Aorta (tissue), 5 donors: ENCODE data around the gene ZBTB8A. TPM values are rescaled to one million over a fixed set of nuclear protein-coding genes. Genes with fewer than 3 reads are reported as not detected.

Experiments used
- ATAC-seq: fragments of 200-7000 bp; cut with Tn5 transposase; one replicate; pipeline ENCODE4 v1.9.1; 2022; ENCODE audit warnings: moderate library complexity; ENCODE audit not compliant: low FRiP score
- DNase-seq, 2 donors: peaks; one replicate each; pipeline ENCODE4 v3.0.0-alpha.2; 2020
- H3K27ac ChIP-seq, 2 donors: one replicate each; pipeline ENCODE4 v1.5.1; 2013; ENCODE audit warnings: low read length in 2 of 2, mild to moderate bottlenecking in 2 of 2, moderate library complexity in 2 of 2, control low read depth in 1 of 2, inconsistent platforms in 1 of 2, low read depth in 1 of 2
- H3K27me3 ChIP-seq, 2 donors: one replicate each; pipeline ENCODE4 v1.6.1; 2013; ENCODE audit warnings: control low read depth in 1 of 2, low read length in 1 of 2, mild to moderate bottlenecking in 1 of 2, moderate library complexity in 1 of 2; ENCODE audit not compliant: insufficient read depth in 2 of 2, control insufficient read depth in 1 of 2
- H3K36me3 ChIP-seq, 2 donors: one replicate each; pipeline ENCODE4 v1.6.1; 2013; ENCODE audit warnings: control low read depth in 1 of 2, low read length in 1 of 2, mild to moderate bottlenecking in 1 of 2; ENCODE audit not compliant: insufficient read depth in 2 of 2, control insufficient read depth in 1 of 2
- H3K4me1 ChIP-seq, 2 donors: one replicate each; pipeline ENCODE4 v1.6.1; 2013; ENCODE audit warnings: low read length in 2 of 2, control low read depth in 1 of 2, mild to moderate bottlenecking in 1 of 2, moderate library complexity in 1 of 2; ENCODE audit not compliant: insufficient read depth in 2 of 2, control insufficient read depth in 1 of 2
- H3K4me3 ChIP-seq, 2 donors: one replicate each; pipeline ENCODE4 v1.5.1; 2013; ENCODE audit warnings: low read length in 2 of 2, control low read depth in 1 of 2, mild to moderate bottlenecking in 1 of 2
- H3K9me3 ChIP-seq: one replicate; pipeline ENCODE4 v1.6.1; 2013; ENCODE audit warnings: mild to moderate bottlenecking, low read length; ENCODE audit not compliant: control insufficient read depth
- WGBS, 2 donors: extraction: QIAGEN DNeasy Blood & Tissue Kit; methylation state at CpG; one replicate each; pipeline ENCODE4 v1.1.7; 2013; 5-methylcytosine and 5-hydroxymethylcytosine counted together
- intact Hi-C, 2 donors: fragments of 100-400 bp; cut with DNase I; formaldehyde crosslinking; loops; one replicate each; pipeline versions ENCODE4 v1.14.2 to v1.15.0; 2022
- polyA plus RNA-seq, 2 donors: library from polyadenylated mRNA; stranded (reverse); fragments of 200-250 nt; gene quantifications; one replicate each; pipeline ENCODE4 v1.2.3, GENCODE V29; 2013
- total RNA-seq, 2 donors: library from RNA; stranded (reverse); fragmentation: NEBNext Ultra II Directional; extraction: Animal tissue kit (Norgen Biotek cat#: 25700); gene quantifications; one replicate each; pipeline ENCODE4 v1.2.1, GENCODE V29; 2021
- donor health status: healthy with polysubstance abuse.
- donor health status: Bipolar disorder and iron deficiency.
- donor health status: DM: no; HTN: no; CAD: no.
- donor health status: DM: no; HTN: no; CAD: no.
- donor health status: DM: yes; HTN: yes; CAD: no.

ZBTB8A gene
- total and polyA plus RNA-seq, 4 donors = 1.9 to 10.4 (median 5.3) TPM

GRCh38 chr1:32605711-32606424 is 66.6 kb downstream of the ZBTB8A start:
- intact Hi-C loops = no loop called here
- Histone ChIP-seq H3K27ac (no peak overlapping the region), H3K27me3 (no peaks in the 10 kb centered on the region), H3K4me3 (no peak overlapping the region), H3K4me1 (no peaks in the 10 kb centered on the region), H3K36me3 (no peaks in the 10 kb centered on the region), H3K9me3 (no peaks in the 10 kb centered on the region)
- 95% methylated on average over 17 of the region's 17 CpGs for WGBS, 2 donors
- ATAC-seq (no peak), DNase-seq (no peak)

GRCh38 chr1:32606565-32607371 is 67.5 kb downstream of the ZBTB8A start:
- intact Hi-C loops = no loop called here
- no peak overlapping the region for H3K27ac ChIP-seq
- no peaks in the 10 kb centered on the region for H3K27me3 ChIP-seq
- no peak overlapping the region for H3K4me3 ChIP-seq
- DNase-seq (no peak), ATAC-seq (peak; percentile 36)
- WGBS, 2 donors = 91% methylated on average over 11 of the region's 11 CpGs
- no peaks in the 10 kb centered on the region for H3K36me3 ChIP-seq
- no peaks in the 10 kb centered on the region for H3K9me3 ChIP-seq
- no peaks in the 10 kb centered on the region for H3K4me1 ChIP-seq

GRCh38 chr1:32609180-32609579 is 70.0 kb downstream of the ZBTB8A start:
- no peaks in the 10 kb centered on the region for H3K4me1 ChIP-seq
- intact Hi-C loops = no loop called here
- DNase-seq (no peak), ATAC-seq (no peak)
- no peak overlapping the region for H3K4me3 ChIP-seq
- H3K36me3 ChIP-seq = no peaks in the 10 kb centered on the region
- no peaks in the 10 kb centered on the region for H3K27me3 ChIP-seq
- no peaks in the 10 kb centered on the region for H3K9me3 ChIP-seq
- no peak overlapping the region for H3K27ac ChIP-seq
- 74 to 76% methylated on average over 4 of the region's 4 CpGs for WGBS, 2 donors

- DNase-seq (no peak), ATAC-seq (no peak)
- WGBS, 2 donors = 3 to 5% methylated on average over 12 of the region's 12 CpGs
- Histone ChIP-seq H3K9me3 (no peaks in the 10 kb centered on the region), H3K27me3 (no peaks in the 10 kb centered on the region), H3K27ac (no peak overlapping the region), H3K4me1 (no peaks in the 10 kb centered on the region), H3K4me3 (peak overlapping the region; percentile 37 to 46), H3K36me3 (no peaks in the 10 kb centered on the region)
- intact Hi-C loops = loop anchor here in 1 of 2 donors (10.0 kb wide), 1 partner anchor 167 kb away; no protein-coding TSS in a partner anchor
Measured at GRCh38 chr1:32611859-32612188, 72.6 kb downstream of the ZBTB8A start.

GRCh38 chr1:32612189-32612881 is 73.1 kb downstream of the ZBTB8A start:
- H3K36me3 ChIP-seq = no peaks in the 10 kb centered on the region
- no peak overlapping the region for H3K27ac ChIP-seq
- WGBS, 2 donors = 1 to 2% methylated on average over 35 of the region's 35 CpGs
- H3K4me1 ChIP-seq = no peaks in the 10 kb centered on the region
- no peaks in the 10 kb centered on the region for H3K27me3 ChIP-seq
- DNase-seq (peak; percentile 93), ATAC-seq (peak; percentile 96)
- intact Hi-C loops = loop anchor here in 1 of 2 donors (10.0 kb wide), 1 partner anchor 168 kb away; no protein-coding TSS in a partner anchor
- H3K9me3 ChIP-seq = no peaks in the 10 kb centered on the region
- H3K4me3 ChIP-seq = peak overlapping the region; percentile 37 to 46

GRCh38 chr1:32613472-32613871 is 74.2 kb downstream of the ZBTB8A start:
- H3K27me3 ChIP-seq = no peaks in the 10 kb centered on the region
- intact Hi-C loops = loop anchor here in 1 of 2 donors (10.0 kb wide), 1 partner anchor 169 kb away; no protein-coding TSS in a partner anchor
- no peak overlapping the region for H3K4me3 ChIP-seq
- DNase-seq (no peak), ATAC-seq (no peak)
- H3K36me3 ChIP-seq = no peaks in the 10 kb centered on the region
- no peak overlapping the region for H3K27ac ChIP-seq
- WGBS, 2 donors = 88 to 92% methylated on average over 5 of the region's 5 CpGs
- H3K4me1 ChIP-seq = no peaks in the 10 kb centered on the region
- H3K9me3 ChIP-seq = no peaks in the 10 kb centered on the region

GRCh38 chr1:32618673-32619221 is 79.5 kb downstream of the ZBTB8A start:
- 89 to 92% methylated on average over 5 of the region's 5 CpGs for WGBS, 2 donors
- Histone ChIP-seq H3K36me3 (peaks cover 0 to 2% of the 10 kb centered on the region in 2 donors), H3K27me3 (no peaks in the 10 kb centered on the region), H3K9me3 (no peaks in the 10 kb centered on the region), H3K27ac (no peak overlapping the region), H3K4me1 (no peaks in the 10 kb centered on the region), H3K4me3 (no peak overlapping the region)
- intact Hi-C loops = loop anchor here in 1 of 2 donors (10.0 kb wide), 1 partner anchor 174 kb away; no protein-coding TSS in a partner anchor
- no peak for ATAC-seq
- DNase-seq = no peak

- Histone ChIP-seq H3K9me3 (no peaks in the 10 kb centered on the region), H3K27ac (no peak overlapping the region), H3K4me1 (no peaks in the 10 kb centered on the region), H3K4me3 (no peak overlapping the region), H3K36me3 (peaks cover 0 to 2% of the 10 kb centered on the region in 2 donors), H3K27me3 (no peaks in the 10 kb centered on the region)
- no peak for DNase-seq
- WGBS, 2 donors = 54 to 55% methylated on average over 5 of the region's 5 CpGs
- no peak for ATAC-seq
- intact Hi-C loops = loop anchor here in 1 of 2 donors (10.0 kb wide), 1 partner anchor 175 kb away; no protein-coding TSS in a partner anchor
Measured at GRCh38 chr1:32619701-32620485, 80.7 kb downstream of the ZBTB8A start.
